IPS-15b (cell line): Measurements from ENCODE around the gene TIE1.
A peak's percentile ranks its signal among the peaks of the same experiment; 100 is the strongest.

Source experiments
- H3K27me3 ChIP-seq: one replicate; pipeline ENCODE4 v1.6.1; 2013; ENCODE audit warnings: low read length; ENCODE audit not compliant: control insufficient read depth, insufficient read depth
- H3K36me3 ChIP-seq: one replicate; pipeline ENCODE4 v1.6.1; 2013; ENCODE audit warnings: low read length; ENCODE audit not compliant: control insufficient read depth, insufficient read depth
- H3K4me1 ChIP-seq: one replicate; pipeline ENCODE4 v1.6.1; 2013; ENCODE audit warnings: mild to moderate bottlenecking, low read length; ENCODE audit not compliant: control insufficient read depth, insufficient read depth
- H3K4me3 ChIP-seq: one replicate; pipeline ENCODE4 v1.5.1; 2013; ENCODE audit warnings: low read depth, low read length
- H3K9ac ChIP-seq: one replicate; pipeline ENCODE4 v1.6.1; 2013; ENCODE audit warnings: low read depth, mild to moderate bottlenecking, low read length
- H3K9me3 ChIP-seq: one replicate; pipeline ENCODE4 v1.6.1; 2013; ENCODE audit warnings: mild to moderate bottlenecking, low read length; ENCODE audit not compliant: control insufficient read depth, insufficient read depth

TIE1 gene

GRCh38 chr1:43267818-43268425 is 32.9 kb upstream of the TIE1 start:
- Histone ChIP-seq H3K9ac (no peak overlapping the region), H3K9me3 (peaks cover under 1% of the 10 kb centered on the region), H3K27me3 (no peaks in the 10 kb centered on the region), H3K4me1 (peaks cover 6% of the 10 kb centered on the region), H3K4me3 (no peak overlapping the region), H3K36me3 (peaks cover 8% of the 10 kb centered on the region)

- H3K36me3 ChIP-seq, result peaks cover 14% of the 10 kb centered on the region
Measured at GRCh38 chr1:43269627-43270375, 31.0 kb upstream of the TIE1 start, which contains the start of gene TMEM125. Gene TMEM125, plus strand, starts transcription at chr1:43269983. Its CDS starts 2,740 bp downstream, at chr1:43272723.

GRCh38 chr1:43270421-43271095 is 30.2 kb upstream of the TIE1 start:
- Histone ChIP-seq H3K9me3 (no peaks in the 10 kb centered on the region), H3K27me3 (no peaks in the 10 kb centered on the region), H3K4me1 (peaks cover 6% of the 10 kb centered on the region), H3K9ac (no peak overlapping the region), H3K4me3 (peak overlapping the region; percentile 63), H3K36me3 (peaks cover 14% of the 10 kb centered on the region)

More at GRCh38 chr1:43269627-43270375, 31.0 kb upstream of the TIE1 start, which contains the start of gene TMEM125:
- Histone ChIP-seq H3K27me3 (no peaks in the 10 kb centered on the region), H3K9ac (no peak within 1 kb of the TSS), H3K4me3 (peak within 1 kb of the TSS; percentile 63), H3K9me3 (no peaks in the 10 kb centered on the region), H3K4me1 (peaks cover 6% of the 10 kb centered on the region)

- Histone ChIP-seq H3K4me3 (peak overlapping the region; percentile 63), H3K9me3 (no peaks in the 10 kb centered on the region), H3K4me1 (peaks cover 6% of the 10 kb centered on the region), H3K36me3 (peaks cover 14% of the 10 kb centered on the region), H3K9ac (no peak overlapping the region), H3K27me3 (no peaks in the 10 kb centered on the region)
Measured at GRCh38 chr1:43271186-43272118, 29.3 kb upstream of the TIE1 start.

- H3K27me3 ChIP-seq, result no peaks in the 10 kb centered on the region
- H3K36me3 ChIP-seq, result peaks cover 14% of the 10 kb centered on the region
- peaks cover 6% of the 10 kb centered on the region for H3K4me1 ChIP-seq
- H3K9me3 ChIP-seq, result no peaks in the 10 kb centered on the region
- H3K4me3 ChIP-seq, result no peak overlapping the region
- no peak overlapping the region for H3K9ac ChIP-seq
Measured at GRCh38 chr1:43272161-43272560, 28.6 kb upstream of the TIE1 start.

GRCh38 chr1:43272576-43273571 is 27.9 kb upstream of the TIE1 start:
- Histone ChIP-seq H3K36me3 (peaks cover 14% of the 10 kb centered on the region), H3K4me1 (peaks cover 6% of the 10 kb centered on the region), H3K4me3 (no peak overlapping the region), H3K9me3 (no peaks in the 10 kb centered on the region), H3K27me3 (no peaks in the 10 kb centered on the region), H3K9ac (no peak overlapping the region)

DNA sequence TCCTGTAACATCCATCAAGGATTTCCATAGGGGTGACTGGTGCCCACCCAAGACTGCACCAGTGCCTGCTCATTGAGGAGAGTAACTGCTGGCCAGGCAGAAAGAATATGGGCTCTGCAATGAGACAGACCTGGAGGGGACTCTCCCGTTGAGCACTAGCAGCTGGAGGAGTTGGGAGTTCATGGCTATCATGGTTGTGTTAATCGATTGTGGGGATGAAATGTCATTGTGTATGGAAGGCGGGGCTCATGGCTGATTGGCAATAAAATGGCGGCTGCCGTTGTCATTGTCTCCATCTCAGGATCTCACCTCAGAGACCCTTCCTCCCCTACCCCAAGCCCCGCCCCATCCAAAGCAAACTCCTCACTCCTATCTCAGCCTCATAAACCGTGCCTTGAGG is 27.1 kb upstream of the TIE1 start:
- Histone ChIP-seq H3K36me3 (peaks cover 14% of the 10 kb centered on the region), H3K4me3 (no peak overlapping the region), H3K27me3 (no peaks in the 10 kb centered on the region), H3K9ac (no peak overlapping the region), H3K4me1 (peaks cover 6% of the 10 kb centered on the region), H3K9me3 (no peaks in the 10 kb centered on the region)

DNA sequence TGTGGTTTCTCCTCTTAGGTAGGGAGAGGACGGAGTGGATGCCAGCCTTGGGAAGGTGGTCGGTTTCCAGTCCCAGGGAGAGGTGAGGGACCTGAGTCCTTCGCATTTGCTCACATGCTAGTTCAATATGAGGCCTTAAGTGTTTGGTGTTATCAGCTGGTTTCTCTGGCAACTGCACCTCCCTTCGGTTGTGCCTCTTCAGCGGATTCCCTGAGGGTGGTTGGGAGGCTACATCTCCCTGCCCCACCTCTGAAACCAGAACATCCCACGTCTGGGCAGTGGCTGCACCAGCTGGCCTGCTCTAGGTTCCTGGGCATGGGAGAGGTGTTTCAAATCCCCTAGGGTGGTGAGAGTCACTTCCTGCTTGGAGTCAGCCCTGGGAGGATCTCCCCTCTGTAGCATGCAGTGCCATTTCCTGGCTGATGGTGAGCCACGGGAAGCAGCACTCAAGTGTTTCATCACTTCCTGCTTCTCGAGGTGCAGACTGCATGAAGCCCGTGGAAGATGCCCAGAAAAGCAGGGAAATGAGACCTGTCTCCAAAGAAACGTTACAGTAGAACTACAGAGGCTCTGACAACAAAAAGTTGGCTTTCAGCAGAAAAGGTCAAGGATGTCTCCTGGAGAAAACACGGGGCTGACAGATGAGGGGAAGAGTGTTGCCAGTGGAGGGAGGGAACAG is 26.5 kb upstream of the TIE1 start:
- no peak overlapping the region for H3K9ac ChIP-seq
- H3K4me1 ChIP-seq, result peaks cover 6% of the 10 kb centered on the region
- no peaks in the 10 kb centered on the region for H3K27me3 ChIP-seq
- no peak overlapping the region for H3K4me3 ChIP-seq
- peaks cover 14% of the 10 kb centered on the region for H3K36me3 ChIP-seq
- no peaks in the 10 kb centered on the region for H3K9me3 ChIP-seq

GRCh38 chr1:43274804-43275180 is 26.0 kb upstream of the TIE1 start:
- no peaks in the 10 kb centered on the region for H3K27me3 ChIP-seq
- H3K9ac ChIP-seq, result no peak overlapping the region
- H3K9me3 ChIP-seq, result no peaks in the 10 kb centered on the region
- H3K36me3 ChIP-seq, result peaks cover 14% of the 10 kb centered on the region
- peaks cover 3% of the 10 kb centered on the region for H3K4me1 ChIP-seq
- H3K4me3 ChIP-seq, result no peak overlapping the region
